NT2/D1 (cell line): ENCODE data around the gene FAM72D.
"Not testable (repeated sequence)": the region's sequence is repeated elsewhere in the genome, so short reads cannot be mapped to it uniquely, and the experiment has no call there.

ENCODE experiments used
- SUZ12 ChIP-seq: IDR thresholded peaks from 2 replicates; pipeline ENCODE4 v1.6.1; 2011; ENCODE audit not compliant: insufficient read length, insufficient read depth; ENCODE audit errors: extremely low read depth
- YY1 ChIP-seq: IDR thresholded peaks from 2 replicates; pipeline ENCODE4 v1.6.1; 2011; ENCODE audit not compliant: insufficient read length, insufficient read depth
- ZNF274 ChIP-seq: IDR thresholded peaks from 2 replicates; pipeline ENCODE4 v1.6.1; 2011; ENCODE audit warnings: mild to moderate bottlenecking, low read depth, low read length

- TF ChIP-seq SUZ12, ZNF274, YY1: not testable (repeated sequence)
Measured at GRCh38 chr1:145094655-145095211, 1.0 kb upstream of the FAM72D start.
